Stimulated activated CD4-positive, alpha-beta T cell treated with anti-CD3 and anti-CD28 coated beads, Interleukin-4, amount 100 ng/mL, for 4 hours (primary cell): Measurements from ENCODE around the gene ING2.
"Not testable (repeated sequence)": the region's sequence is repeated elsewhere in the genome, so short reads cannot be mapped to it uniquely, and the experiment has no call there.

Experiments used
- DNase-seq, 2 experiments: peaks; one replicate each; pipeline ENCODE4 v3.0.0-alpha.2; 2020

The ING2 gene

GRCh38 chr4:183552274-183553146, 47.7 kb downstream of the ING2 start:
- no peak for DNase-seq

- DNase-seq: not testable (repeated sequence)
These were observed 48.3 kb downstream of the ING2 start for GRCh38 chr4:183553147-183553478.

- no peak for DNase-seq
These were observed 48.9 kb downstream of the ING2 start for GRCh38 chr4:183553601-183554345.

- DNase-seq: no peak
These were observed 49.5 kb downstream of the ING2 start for GRCh38 chr4:183554346-183554686.

- no peak for DNase-seq
These were observed 50.2 kb downstream of the ING2 start for GRCh38 chr4:183554878-183555585.

GRCh38 chr4:183556947-183557346, 52.1 kb downstream of the ING2 start:
- DNase-seq: no peak

- DNase-seq: no peak
These were observed 52.8 kb downstream of the ING2 start for GRCh38 chr4:183557611-183558010.

- no peak for DNase-seq
These were observed 54.0 kb downstream of the ING2 start for GRCh38 chr4:183558873-183559272.

GRCh38 chr4:183561905-183562304, 57.0 kb downstream of the ING2 start:
- DNase-seq: no peak
